Dedifferentiated amniotic fluid mesenchymal stem cell (primary cell): ENCODE measurements around the gene ITLN1.

Experiments used
- DNase-seq: peaks from one replicate; pipeline ENCODE4 v3.0.0-alpha.2; 2016; ENCODE audit errors: extremely low spot score

Gene ITLN1

DNA sequence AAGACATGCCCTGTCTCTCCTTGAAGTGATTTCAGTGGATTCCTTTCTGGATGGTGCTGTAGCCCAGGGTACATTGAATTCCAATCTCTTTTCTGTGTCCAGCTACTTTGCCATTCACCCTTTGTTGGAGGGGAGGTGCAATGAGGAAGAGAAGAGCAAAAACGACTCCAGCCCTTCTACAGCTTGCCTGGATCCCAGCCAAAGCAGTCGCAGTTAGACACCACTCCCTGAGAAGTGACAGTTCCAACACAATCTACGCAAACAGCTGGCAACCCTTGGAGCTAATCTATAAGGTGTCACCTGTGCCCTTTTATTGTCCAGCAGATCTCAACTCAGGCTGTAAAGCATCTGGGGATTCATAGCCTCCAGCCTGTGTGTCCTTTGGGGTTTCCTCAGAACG is 26.9 kb downstream of the ITLN1 start:
- DNase-seq, result no peak

GRCh38 chr1:160855181-160855981 is 29.6 kb downstream of the ITLN1 start:
- no peak for DNase-seq

- no peak for DNase-seq
These were observed 31.2 kb downstream of the ITLN1 start for GRCh38 chr1:160853754-160854153.

GRCh38 chr1:160853014-160853413 is 32.0 kb downstream of the ITLN1 start:
- no peak for DNase-seq

- DNase-seq, result no peak
These were observed 34.0 kb downstream of the ITLN1 start for GRCh38 chr1:160850993-160851392.

GRCh38 chr1:160850541-160850940 is 34.4 kb downstream of the ITLN1 start:
- no peak for DNase-seq

DNA sequence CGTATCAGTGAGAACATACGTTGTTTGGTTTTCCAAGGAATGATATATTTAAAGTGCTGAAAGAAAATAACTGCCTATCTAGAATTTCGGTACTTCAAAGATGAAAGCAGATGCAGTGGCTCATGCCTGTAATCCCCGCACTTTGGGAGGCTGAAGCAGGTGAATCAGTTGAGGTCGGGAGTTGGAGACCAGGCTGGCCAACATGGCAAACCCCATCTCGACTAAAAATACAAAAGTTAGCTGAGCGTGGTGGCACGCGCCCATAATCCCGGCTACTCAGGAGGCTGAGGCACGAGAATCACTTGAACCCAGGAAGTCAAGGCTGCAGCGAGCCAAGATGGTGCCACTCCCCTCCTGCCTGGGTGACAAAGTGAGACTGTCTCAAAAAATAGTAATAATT is 38.7 kb downstream of the ITLN1 start:
- DNase-seq, result no peak

- DNase-seq, result no peak
These were observed 40.3 kb downstream of the ITLN1 start for GRCh38 chr1:160844447-160845232.

DNA sequence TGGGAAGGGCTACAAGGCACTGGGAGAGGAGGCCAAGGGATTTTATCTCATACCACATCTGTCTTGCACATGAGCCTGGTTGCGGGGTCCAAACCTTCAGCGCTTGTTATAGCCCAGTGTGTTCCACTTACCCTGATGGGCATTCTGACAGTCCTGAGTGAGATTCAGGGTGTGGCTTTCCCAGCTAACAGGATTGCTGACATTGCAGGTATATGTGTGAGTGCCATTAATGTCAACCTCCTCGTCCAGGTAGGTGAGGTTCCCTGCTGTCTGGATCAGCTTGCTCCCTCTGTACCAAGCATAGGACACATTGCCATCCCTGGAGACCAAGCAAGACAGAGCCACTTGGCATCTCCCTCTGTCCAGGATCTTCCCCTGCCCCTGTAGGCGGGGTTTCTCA is 43.9 kb downstream of the ITLN1 start:
- no peak for DNase-seq

DNA sequence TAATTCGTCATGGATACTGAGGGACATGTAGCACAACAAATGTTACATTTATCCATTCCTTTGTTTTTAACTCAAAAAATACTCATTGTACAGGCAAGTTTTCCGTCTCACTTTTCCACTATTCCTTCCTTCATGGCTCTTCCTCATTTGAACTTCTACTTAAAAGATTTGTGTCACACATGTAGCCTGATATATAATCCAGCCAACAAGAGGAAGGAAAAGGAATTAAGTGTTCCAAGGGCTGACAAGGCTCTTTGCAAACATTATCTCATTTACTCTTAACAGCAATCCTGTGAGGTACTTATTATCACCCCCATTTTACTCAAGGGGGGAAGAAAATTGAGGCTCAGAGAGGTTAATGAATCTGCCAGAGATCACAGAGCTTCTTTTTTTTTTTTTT is 45.2 kb downstream of the ITLN1 start:
- no peak for DNase-seq

- no peak for DNase-seq
These were observed 46.1 kb downstream of the ITLN1 start for GRCh38 chr1:160838888-160839287.

DNA sequence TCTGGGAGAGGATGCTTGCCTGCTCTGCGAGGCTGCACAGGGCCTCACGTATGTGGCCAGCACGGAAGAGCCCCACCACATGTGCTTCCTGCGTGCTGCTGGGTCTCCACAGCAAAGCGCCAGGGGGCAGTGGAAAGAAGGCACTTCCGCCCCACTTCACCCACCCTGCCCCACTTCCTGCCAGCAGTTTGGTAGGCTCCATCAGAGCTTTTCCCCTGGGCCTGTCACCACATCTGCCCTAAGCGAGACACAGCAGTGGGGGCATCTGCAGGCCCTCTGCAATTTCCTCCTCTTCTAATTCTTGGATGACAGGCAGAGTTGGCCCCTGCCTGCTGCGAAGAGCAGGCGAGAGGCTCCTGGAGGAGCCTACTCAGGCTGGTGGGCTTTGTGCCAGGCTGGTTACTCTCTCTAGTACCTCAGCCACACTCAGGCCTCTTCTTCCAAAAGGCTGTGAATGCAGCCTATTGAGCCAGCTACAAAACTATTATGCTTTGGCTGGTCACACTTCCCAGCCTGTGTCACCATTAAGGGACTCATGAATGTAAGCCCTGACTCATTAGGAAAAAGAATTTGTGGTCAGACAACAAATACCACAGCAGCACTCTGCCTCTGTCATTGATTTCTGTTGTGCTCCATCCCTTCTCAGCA is 47.3 kb downstream of the ITLN1 start:
- DNase-seq, result no peak

DNA sequence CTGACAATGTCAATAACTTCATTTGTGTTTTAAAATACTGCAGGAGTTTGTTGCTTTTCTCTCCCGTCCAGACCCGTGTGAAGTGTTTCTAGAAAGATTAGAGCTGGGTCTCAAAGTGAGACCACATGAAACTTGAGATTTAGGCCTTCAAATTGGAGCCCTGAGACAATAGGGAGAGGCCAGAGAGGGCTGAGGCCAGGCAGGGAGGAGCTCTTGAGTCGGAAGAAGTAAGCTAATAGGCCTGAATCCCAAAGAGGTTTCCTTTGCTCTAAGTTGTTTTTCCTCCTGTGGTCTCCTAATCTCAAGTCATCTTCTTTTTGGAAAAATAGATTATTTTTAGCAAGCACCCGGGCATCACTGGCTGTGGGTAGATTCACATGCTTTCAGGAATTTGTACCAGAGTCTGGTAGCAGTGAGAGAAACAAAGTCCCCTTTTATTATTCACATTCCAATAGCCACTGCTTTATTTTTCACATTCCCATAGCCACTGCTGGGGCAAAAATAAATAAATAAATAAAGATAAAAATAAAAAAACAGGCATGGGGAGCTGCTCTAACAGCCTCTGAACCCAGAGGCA is 47.9 kb downstream of the ITLN1 start:
- no peak for DNase-seq

DNA sequence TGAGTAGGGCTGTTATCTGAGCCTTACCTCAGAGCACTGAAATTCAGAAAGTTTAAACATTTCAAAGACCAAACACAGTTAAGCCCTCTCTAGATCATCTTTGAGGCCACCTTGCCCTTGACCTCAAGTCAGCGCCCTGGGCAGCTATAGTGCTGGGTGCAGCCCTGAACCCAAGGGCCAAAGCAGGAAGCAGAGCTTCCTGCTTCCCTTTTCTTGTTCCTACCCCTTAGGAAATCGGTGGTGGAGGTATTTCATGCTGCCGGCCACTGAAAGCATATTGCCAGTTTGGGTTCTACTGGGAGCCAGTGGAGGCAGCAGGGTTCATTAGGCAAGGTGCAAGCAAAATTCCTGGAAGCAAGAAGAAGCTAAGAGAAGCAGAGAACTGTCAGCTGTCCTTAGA is 48.4 kb downstream of the ITLN1 start:
- DNase-seq, result no peak

DNA sequence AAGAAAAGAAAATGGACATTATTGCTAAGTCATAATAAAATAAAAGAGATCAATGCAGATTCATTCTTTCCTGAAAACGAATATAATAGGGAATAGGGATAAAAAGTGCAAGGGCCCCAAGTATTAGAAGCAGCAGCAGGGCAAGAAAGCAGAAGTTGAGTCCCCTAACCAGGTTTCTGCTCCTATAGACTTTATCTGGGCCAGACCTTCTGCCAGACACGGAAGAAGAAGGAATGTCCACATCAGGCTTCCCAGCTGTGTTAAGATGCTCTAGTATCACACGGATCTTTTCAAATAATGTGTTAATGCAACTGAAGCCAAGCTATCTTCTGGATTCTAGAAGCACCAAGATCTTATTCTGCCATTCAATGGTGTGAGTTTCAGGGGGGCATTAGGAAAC is 49.2 kb downstream of the ITLN1 start:
- no peak for DNase-seq

DNA sequence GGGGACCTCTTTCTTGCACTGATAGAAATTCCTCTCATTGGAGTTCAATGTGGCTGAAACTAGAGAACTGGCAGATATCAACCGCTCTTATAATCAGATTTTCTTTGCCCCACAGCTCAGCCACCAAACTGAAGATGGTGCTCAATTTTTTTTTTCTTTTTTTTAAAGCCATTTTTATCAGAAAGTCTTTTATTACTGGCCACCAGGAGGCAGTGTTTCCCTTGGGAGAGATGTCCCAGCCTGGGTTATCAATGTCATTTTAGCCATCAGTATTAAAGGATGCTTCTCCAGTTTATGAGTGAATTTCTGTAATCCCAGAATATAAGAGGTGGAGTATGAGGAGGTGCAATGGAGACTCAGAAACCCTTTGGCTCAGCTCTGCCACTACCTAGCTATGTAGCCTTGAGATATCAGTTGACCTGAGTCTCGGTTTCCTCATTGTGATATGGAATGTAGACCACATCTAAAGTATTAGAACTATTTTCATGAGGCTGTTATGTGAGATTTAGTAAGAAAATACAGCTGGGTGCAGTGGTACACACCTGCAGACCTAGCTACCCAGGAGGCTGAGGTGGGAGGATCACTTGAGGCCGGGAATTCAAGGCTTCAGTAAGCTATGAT is 49.9 kb downstream of the ITLN1 start:
- no peak for DNase-seq

DNA sequence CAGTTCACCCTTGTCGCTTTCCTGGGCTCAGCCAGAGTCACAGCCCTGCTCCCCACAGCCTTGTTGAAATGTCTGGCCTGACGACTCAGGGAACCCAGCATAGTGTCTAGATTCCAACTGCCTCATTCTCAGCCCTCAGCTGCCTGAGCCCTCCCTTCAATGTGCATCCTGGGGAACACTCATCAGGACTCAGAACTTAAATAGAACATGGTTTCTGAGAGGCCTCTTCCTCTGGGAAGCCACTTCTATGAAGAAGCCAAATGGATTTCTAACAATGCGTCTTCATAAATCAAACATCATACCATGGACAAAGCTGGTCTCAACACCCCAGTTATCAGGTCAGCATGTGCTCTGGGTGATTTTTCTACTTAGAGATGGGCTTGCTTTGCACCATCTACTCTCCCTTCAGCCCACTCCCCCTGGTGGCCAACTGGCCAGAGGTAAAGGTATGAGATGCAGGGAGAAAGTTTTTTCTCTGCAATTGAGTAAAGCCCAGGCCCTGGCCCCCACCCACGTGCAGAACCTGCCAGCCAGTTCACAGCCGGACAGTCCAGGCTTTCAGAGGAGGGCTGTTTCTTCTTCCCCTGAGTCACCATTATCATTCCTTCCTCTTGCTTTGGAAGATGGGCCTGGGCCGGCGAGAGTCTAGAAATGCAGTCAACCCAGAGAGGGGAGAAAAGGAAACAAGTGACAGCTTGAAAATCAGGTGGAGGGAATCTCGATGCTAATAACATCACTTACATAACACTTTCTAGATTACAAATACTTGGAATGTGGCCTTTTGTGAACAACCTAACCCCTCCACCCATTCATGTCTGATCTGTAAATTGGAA is 54.4 kb downstream of the ITLN1 start:
- DNase-seq, result no peak

DNA sequence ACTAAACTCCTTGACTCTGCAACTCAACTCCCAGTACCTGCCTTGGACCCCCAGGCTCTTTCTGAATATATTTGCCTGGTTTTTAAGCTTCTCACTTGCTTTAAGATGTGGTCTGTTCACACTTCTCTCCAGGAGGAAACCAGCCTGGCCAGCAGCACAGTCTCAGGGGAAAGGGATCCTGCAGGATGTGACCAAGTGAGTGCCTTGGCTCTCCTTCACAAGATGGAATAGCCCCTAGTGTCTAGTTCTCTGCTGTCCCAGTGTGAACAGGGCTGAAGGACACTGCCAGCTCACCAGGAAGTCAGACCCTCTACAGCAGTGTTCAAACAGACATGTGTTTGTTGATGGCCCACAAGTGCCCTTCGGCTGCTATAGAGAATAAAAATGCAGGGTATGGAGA is 55.2 kb downstream of the ITLN1 start:
- DNase-seq, result no peak

- no peak for DNase-seq
These were observed 57.6 kb downstream of the ITLN1 start for GRCh38 chr1:160827418-160827817.

- no peak for DNase-seq
These were observed 58.4 kb downstream of the ITLN1 start for GRCh38 chr1:160826546-160826945.
